Right hindlimb (tissue), 1 donor: ENCODE data around the gene PRKACB.
"Not testable (repeated sequence)": the region's sequence is repeated elsewhere in the genome, so short reads cannot be mapped to it uniquely, and the experiment has no call there.

ENCODE experiments used
- DNase-seq: peaks from one replicate; pipeline ENCODE4 v3.0.0-alpha.2; 2018

Gene PRKACB

GRCh38 chr1:84143796-84144565 lies at the start of gene PRKACB:
Gene PRKACB, plus strand, starts transcription at chr1:84144271. Its CDS starts 91 bp downstream, at chr1:84144362.
- no peak for DNase-seq

DNA sequence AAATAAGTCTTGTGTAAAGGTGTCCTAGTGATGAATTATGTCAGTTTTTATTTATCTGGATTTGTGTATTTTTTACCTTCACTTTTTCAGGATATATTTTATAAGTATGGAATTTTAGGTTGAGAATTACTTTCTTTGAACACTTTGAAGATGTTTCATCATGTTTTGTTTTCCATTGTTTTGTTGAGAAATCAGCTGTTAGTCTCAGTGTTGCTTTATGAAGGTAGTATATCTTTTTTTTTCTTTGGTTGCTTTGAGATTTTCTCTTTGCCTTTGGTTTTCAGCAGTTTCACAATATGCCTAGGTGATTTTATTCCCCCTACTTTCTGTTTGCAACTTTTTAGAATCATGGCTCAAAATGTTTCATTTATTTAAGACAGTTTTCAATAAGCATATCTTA lies 48.8 kb upstream of the PRKACB start:
- no peak for DNase-seq

GRCh38 chr1:84096176-84096575 lies 47.9 kb upstream of the PRKACB start:
- no peak for DNase-seq

DNA sequence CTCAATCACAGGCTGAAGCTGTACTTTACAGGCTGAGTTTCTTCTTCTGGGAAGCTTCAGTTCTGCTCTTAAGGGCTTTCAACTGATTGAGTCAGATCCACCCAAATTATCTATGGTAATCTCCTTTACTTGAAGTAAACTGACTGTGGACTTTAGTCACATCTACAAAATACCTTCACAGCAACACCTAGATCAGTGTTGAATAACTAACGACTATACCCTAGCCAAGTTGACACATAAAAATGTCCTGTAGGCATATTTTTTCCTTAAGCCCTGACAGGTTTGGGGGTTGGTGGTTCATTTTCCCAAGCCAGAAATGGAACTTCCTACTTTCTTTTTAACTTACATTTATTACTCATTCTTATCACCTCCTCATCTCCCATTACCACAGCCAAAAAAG lies 42.9 kb upstream of the PRKACB start:
- DNase-seq = no peak

DNA sequence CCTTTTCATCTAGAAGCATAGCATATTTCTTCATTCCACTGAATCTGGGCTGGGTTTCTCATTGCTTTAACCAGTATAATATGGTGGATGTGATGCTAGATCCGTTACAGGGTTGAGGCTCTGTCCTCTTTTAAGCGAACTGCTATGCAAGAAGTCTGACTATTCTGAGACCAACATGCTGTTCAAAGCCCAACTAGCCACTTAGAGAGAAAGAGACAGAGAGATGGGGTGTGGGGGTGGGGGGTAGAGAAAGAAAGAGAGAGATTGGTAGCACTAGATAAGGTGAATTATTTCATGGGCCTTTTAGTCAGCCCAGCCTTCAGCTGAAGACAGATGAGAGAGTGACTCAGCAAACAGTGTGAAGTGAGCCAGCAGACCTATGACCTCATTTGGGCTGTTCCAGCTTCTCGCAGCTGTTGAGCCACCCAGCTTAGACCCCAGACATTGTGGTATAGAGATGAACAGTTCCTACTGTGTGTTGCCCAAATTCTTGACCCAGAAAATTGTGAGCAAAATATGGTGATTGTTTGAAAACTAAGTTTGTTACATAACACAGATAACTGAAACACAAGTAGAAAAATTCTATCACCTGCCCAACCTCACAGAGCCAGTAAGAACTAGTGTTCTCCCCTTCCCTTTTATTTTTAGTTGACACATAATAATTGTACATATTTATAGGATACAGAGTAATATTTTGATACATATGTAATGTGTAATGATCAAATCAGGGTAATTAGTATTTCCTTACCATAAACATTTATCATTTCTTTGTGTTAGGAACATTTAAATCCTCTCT lies 40.7 kb upstream of the PRKACB start:
- DNase-seq = peak; percentile 27

DNA sequence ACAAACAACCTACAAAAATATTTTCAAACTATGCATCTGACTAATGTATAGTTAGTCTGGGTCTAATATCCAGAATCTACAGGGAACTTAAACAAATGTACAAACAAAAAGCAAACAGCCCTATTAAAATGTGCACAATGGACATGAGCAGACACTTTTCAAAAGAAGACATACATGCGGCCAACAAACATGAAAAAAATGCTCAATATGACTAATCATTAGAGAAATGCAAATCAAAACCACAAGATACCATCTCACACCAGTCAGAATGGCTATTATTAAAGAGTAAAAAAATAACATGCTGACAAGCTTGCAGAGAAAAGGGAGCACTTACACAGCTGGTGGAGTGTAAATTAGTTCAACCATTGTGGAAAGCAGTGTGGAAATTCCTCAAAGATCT lies 36.5 kb upstream of the PRKACB start:
- not testable (repeated sequence) for DNase-seq

DNA sequence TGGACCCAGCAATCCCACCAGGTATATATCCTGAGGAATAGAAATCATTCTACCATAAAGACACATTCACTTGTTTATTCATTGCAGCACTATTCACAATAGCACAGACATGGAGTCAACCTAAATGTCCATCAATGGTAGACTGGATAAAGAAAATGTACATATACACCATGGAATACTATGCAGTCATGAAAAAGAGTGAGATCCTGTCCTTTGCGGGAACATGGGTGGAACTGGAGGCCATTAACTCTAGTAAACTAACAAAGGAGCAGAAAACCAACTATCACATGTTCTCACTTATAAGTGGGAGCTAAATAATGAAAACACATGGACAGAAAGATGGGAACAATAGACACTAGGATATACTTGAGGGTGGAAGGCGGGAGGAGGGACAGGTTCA lies 36.1 kb upstream of the PRKACB start:
- no peak for DNase-seq

DNA sequence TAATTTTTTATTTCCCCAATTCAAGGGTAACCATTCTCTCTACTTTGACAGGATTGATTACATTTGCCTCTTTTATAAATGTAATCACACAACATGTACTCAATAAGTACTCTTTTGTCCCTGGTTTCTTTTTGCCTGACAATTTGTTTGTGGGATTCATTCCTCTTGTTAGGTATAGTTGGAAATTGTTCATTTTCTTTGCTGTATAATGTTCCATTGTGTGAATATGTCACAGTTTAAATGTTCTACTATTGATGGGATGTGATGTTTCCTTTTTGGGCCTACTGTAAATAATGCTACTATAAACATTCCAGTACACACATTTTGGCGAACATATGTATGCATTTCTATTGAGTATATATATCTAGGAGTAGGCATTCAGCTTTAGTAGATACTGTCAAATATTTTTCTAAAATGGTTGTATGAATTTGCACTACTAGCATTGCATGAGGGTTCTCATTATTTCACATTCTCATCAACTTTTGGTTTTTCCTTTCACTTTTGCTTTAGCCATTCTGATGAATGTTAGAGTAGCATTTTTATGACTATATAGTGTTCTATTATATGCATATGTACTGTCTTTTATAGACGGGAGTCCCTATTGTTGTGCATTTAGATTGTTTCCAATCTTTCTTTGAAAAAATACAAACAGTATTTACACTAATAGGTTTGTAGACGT lies 35.0 kb upstream of the PRKACB start:
- no peak for DNase-seq

DNA sequence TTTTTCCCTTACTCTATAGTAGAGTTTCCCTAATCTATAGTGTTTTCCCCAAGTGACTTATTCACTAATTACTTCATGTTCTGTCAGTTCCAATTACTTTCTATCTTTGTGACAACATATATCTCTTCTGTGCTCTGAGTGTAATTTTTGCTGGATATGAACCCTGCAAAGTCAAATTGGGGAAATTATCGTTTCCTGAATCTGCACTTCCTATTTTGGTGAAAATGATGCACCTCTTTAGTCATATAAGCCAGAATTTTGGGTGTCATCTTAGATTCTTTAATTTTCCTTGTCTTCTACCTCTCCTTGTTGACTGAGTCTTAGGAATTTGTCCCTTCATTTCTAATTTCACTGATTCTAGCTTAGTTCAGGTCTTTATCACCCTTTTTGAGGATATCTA lies 33.4 kb upstream of the PRKACB start:
- DNase-seq = no peak

GRCh38 chr1:84116558-84116957 lies 27.5 kb upstream of the PRKACB start:
- no peak for DNase-seq

- DNase-seq = no peak
These were observed 26.2 kb upstream of the PRKACB start for GRCh38 chr1:84117868-84118267.

DNA sequence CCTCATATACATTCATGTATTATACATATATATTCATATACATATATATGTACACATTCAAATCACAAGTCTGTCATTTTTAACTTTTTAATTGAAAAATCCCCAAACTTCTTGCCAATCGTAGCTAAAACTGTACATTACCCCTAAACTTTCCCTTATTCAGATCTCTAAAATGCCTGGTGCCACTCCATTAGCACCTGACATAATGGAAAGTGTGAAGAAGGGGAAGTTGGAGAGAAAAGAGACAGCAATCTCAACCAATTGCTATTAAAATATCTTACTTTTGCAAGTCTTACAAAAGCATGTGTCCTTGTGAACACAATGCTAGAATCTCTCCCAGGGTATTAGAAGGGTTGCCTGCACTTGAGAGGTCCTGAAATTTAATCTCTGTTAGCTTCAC lies 22.7 kb upstream of the PRKACB start:
- no peak for DNase-seq

GRCh38 chr1:84122780-84123382 lies 21.2 kb upstream of the PRKACB start:
- DNase-seq = peak; percentile 41

GRCh38 chr1:84133479-84133878 lies 10.6 kb upstream of the PRKACB start:
- DNase-seq = no peak

DNA sequence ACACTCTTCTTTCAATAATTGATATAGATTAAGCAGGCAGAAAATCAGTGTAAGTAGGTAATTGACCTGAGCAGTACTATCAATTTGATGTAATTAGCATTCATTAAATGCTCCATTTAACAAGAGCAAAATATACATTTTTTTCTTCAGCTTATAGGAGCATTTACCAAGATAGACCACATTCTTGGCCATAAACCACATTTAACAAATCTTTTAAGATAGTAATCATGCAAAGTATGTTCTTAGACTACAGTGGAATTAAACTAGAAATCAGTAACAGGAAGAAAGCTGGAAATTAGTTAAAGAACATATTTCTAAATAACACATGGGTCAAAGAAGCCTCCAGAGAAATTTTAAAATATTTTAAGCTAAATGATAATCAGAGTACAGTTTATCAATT lies 8.7 kb upstream of the PRKACB start:
- no peak for DNase-seq

- DNase-seq = no peak
These were observed 2.7 kb upstream of the PRKACB start for GRCh38 chr1:84141182-84142003.

- no peak for DNase-seq
These were observed 997 bp downstream of the PRKACB start for GRCh38 chr1:84145068-84145467.

GRCh38 chr1:84146411-84147032 lies 2.5 kb downstream of the PRKACB start:
- no peak for DNase-seq

DNA sequence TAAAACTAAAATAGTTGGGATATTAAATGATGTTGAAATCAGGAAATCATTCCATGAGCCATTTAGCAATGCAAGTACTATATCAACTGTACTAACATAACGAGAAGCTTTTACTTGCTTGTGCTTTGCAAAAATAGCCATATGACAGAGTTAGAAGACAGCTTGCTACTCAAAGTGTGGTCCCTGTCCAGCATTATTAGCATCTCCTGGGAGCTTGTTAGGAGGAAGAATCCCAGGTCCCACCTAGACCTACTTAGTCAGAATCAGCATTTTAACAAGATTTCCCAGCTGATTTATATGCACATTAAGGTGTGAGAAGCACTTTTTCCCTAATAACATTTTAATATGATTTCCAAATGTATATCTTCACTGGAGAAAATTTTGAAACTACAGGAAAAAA lies 4.7 kb downstream of the PRKACB start:
- no peak for DNase-seq

GRCh38 chr1:84152649-84153056 lies 8.6 kb downstream of the PRKACB start:
- DNase-seq = no peak

DNA sequence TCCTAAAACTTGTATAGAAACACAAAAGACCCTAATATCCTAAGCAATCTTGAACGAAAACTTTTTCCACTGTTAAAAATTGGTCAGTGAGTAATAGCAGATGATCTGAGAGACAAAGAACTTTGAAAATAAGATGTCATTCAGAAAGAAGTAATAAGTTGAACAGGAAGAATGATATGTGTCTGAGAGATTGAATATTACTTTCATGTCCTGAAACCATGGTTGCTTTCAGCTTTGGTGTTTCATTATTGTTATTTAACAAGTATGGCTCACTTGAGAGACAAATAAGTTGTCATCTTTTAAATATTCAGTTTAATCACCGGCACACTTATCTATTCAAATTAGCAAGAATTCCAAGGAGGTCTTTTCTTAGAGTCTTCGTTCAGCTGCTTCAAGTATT lies 11.4 kb downstream of the PRKACB start:
- no peak for DNase-seq

- no peak for DNase-seq
These were observed 12.1 kb downstream of the PRKACB start for GRCh38 chr1:84156210-84156621.
